NCI-H2196 (cell line): ENCODE measurements around the gene ZFHX3.

ENCODE experiments used
- DNase-seq: peaks from one replicate; lab custom pipeline; 2025; ENCODE audit not compliant: unreplicated experiment; lab: John Stamatoyannopoulos, UW

Gene ZFHX3

DNA sequence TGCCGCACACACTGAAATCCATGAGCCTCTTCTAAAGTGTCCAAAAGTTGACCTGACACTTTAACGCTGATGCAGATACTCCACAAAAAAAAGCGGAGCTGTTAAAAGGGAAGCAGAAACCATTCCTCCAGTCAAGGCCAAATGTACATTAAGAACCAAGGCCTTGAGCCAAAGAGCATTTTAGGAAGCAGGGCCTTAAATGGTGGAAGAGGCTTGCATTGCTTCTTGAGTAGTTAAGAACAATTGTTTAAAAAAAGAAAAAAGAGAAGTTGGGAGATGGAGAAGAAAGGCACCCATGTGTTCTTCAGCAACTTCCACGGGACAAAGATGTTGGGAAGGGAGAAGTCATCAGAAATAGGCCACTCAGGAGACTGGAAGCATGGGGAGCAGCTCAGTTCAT is 6.3 kb downstream of the ZFHX3 start:
- DNase-seq, result no peak

DNA sequence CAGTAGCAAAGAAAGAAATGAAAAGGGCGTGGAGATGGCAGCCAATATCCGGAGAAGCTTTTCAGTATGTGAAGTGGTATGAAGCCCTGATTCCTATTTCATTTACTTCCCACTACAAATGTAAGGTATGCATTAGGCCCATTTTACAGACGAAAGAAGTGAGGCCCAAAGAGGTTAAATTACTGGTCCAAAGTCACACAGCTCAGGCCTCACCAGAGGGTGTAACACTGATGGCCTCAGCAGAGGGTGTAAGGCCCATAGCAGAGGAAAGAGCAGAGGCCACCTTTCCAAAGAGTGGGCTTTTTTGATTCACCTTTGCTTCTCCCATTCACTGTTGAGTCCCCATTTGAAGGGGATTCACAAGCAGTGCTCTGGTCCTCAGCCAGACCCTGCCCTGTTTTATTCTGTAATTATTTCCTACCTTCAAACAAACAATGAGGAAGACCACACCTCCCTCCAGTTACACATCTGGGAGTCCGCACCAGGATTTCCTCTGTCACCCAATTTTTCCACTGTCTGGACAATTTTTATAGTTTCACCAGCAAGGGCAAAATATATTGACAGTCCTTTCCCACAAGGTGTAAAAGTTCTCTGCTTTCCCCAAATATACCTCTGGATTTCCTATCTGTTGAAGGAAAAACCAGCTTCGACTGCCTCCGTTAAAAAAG is 7.1 kb downstream of the ZFHX3 start:
- no peak for DNase-seq

DNA sequence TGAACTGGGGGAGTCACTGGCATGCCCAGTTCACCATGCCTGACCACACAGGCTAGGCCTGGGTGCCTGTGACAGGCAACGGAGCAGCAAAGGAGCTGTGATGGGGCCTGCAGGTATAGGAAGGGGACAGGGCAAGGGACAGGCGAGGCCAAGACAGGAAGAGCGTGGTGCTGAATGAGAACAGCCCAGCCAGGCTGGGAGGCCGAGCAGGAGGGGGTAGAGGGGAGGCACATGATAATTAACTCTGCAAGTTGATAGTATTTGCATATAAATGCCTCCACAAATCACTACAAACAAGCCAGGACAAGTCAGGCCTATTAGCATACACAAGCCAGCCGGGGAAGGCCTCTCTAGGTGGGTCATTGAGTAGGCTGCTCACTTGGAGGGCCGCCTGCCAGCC is 7.8 kb downstream of the ZFHX3 start:
- DNase-seq, result no peak

DNA sequence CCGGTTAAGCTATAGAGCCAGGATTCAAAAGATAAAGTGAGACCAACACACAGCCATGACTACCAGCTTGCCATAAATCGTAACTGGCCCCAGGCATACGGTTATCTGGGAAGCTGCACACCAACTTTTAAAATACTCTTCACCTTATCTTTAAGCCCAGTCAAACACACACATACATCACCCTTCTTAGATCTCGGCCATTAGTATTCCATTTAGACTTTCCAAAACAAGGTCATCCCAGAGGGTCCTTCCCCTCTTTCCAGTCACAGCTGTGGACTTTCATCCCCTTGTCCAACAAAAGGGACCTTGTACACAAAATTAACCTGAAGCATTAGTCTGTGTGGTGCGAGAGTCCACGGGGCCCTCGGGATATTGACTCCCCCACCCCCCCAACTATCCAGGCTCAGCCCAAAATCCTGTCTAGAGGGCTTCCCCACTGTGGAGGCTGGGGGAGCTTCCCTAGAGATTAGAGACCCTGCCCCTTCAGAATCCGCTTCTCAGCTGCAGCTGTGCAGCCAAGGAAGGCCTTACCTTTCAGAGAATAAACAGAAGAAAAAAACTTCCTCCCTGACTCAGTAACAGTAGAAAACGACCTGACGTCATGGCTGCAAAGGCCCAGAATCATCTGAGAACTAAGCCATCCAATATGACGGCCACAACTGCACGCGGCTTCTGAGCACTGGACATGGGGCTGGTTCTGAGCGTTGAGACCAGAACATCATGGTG is 9.9 kb downstream of the ZFHX3 start:
- DNase-seq, result no peak

DNA sequence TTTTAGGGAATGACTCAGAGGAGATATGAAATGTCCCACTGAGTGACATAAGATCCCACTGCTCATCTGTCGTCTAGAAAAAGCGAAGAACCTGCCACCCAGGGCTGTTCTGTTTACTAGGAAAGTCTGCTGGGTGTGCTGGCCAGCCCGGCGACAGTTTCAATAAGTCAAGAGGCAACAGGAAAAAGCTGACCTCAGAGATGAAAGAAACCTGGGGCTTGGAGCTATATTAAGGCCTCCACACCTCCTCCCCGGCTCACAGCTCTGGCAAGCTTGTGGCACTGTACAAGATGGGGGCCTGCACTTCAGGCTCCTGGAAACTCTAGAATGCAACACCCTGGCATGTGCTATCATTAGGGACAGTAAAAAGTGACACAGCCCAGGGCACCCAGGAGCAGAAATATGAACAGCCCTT is 10.6 kb downstream of the ZFHX3 start:
- DNase-seq, result no peak

DNA sequence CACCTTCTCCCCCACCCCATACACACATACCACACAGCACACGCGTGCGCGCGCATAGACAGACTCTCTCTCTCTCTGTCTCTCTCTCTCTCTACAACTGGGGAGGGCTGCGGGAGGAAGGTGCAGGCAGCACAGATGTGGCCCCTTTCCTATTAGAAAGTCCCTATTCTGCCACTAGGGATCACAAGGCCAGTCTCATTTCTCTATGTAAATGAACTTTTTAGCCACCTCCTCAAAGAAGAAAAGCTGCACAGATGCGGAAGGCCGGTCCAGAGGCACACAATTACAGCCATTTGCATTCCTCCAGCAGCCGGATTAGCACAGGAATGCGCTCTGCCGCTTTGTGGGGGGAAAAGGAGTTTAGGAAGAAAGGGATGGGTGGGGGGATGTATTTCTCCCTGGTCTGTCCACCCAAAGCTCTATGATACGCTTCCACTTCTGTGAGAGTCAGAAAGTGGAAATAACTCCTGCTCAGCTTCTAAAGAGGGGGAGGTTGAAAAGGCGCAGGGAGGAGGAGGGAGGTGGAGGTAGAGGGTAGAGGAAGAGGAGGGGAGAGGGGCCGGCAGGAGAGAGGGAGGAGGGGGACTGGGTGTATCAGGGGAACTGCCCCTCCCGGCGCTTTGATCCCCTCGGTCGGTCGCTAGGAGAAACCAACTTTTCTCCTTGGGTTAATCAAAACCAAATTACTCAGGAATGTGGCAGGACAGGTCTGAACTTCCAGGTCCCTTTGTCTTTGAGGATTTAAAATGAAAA is 11.7 kb downstream of the ZFHX3 start:
- DNase-seq, result no peak

DNA sequence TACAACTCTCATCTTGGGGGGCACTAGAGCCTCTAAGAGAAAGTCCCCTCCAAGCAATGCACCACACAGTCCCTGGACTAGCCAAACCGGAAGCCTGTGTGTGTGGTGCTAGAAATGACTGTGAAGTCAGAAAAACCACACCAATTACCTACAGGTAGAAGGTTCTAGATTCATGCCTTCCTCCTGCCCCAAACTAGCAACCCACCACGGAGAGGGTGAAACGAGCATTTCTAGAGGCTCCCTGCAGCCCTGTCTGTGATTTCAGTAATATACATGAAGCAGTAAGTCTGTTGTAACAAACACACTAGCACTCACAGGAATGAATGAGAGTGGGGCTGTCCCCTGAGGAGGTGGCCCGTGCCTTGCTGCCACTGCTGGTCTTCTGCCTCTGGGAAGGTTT is 13.6 kb downstream of the ZFHX3 start:
- no peak for DNase-seq

DNA sequence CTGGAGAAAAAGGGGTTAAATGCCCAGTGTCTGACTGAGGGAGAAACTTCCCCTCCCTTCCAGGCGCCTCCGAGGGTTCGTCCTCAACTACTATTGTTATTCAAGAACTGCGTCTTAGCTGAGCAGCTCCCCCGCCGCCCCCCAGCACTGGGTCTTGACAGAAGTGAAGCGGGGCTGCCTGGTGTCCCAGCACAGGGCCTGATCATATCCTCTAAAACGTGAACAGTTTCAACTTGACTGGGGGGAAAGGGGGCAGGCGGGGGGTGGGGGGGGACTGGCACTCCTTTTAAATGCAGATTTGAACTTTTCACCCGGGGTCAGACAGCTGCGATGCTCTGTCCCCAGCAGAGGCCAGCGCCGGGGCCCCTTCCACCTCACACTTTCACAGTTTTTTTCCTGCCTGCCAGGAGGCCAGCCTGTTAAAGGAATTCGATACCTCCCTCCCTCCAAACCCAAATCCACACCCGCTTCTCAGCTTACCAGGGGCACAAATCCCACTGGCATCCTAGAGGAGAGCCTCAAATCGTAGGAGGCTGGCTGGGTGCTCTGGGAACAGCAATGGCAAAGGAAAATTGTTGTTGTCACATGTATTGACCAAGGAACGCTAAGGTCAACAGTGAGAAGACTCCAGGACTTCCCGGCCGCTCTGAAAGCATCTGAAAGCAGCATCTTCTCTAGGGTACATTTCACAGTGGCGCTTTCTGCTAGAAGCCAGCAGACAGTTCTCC is 14.5 kb downstream of the ZFHX3 start:
- DNase-seq, result no peak

DNA sequence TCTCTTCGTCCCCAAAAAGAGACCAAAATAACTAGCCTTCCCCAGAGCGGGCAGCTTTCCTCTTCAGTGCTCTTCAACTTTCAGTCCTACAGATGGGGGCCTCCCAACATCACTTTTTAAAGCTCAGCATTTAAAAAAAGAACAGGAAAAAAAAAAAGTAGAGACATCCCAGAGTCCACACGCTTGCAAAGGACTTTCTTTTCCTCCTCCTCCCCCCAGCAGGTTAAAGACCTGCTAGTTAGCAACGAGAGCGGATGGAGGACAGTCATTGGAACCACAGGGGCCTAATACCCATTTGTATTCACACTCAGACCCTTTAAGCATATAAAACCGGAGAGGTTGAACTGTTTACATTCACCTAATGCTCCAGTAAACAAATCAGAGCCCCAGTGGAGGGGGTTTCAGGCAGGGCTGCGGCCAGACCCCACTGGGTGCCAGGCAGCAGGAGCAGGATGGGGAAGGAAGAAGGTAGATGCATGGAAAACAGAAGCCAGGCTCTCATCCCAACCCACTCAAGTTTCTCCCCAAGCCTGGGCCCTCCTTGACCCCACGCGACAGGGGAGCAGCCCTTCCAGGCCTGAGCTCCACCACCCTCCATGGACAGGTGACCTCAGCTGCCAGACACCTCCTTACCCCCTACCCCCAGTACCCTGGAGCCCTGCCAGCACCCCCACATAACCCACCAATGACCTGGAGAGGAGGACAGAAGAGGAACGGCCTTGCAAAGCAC is 15.2 kb downstream of the ZFHX3 start:
- DNase-seq, result no peak

DNA sequence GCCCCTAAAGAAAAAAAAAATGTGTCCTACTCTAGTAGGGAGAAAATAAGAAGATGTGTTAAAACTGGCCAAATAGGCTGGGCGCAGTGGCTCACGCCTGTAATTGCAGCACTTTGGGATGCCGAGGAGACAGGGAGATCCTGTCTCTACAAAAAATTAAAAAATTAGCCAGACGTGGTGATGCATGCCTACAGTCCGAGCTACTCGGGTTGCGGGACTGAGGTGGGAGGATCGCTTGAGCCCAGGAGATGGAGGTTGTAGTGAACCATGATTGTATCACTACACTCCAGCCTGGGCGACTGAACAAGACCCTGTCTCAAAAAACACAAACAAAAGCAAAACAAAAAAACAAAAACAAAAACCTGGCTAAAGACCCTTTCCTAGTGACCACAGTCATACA is 15.9 kb downstream of the ZFHX3 start:
- DNase-seq, result no peak

DNA sequence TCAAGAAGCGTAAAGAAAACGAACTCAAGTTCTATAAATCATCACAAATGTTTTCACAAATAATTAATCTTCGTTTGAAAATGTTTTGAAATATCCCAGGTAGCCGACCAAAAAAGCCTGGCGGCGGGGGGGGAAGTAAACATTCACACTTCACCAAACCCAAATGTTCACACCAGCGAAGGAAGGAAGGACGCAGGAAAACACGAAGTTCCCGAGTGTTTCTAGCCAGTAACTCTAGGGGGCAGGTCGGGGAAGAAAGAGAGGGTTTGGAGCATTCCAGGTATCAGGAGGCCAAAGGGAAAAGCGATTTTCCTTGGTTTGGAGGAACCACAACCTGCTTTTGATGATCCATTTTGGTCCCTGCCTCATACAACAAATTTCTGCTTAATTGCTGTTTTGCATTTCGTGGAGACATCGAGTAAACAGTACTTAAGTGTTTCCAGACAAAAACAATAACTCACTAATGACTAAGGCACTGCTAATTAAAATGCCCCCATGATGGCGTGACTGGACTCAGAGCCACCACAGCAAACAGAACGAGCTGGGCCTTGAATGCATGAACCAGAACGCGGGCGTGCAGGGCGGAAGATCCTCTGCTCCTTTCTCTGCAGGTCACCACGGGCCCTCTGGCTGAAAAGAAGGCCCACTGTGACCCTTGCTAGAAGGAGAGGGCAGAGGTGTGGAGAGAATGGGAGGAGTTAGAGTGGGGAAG is 16.6 kb downstream of the ZFHX3 start:
- DNase-seq, result no peak

DNA sequence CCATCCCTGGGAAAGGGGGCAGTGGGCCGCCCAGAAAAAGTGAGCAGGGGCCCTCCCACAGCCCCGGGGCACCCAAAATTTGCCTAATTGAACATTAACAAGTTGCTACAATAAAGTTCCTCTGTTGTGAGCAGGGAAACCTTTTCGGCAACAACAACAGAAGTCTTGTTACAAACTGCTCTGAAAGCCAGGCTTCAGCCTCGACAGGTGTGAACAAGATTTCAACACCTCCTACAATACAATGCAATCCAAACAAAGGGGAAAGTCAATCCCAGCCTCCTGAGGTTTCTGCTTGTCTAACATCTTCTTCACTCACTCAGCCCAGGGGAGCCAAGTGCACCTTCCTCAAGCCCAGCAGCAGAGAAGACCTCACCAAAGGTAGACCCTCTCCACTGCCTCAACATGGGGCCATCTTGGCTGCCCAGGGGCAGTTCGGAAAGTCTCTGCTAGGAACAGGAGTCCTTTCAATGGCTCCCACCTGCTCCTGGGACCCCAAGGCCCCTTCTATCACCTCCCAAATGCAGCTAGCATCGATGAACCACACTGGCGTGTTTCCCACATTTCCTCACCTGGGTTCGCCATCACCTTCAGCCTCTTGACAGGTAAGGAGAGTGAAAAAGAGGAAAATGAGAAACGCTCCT is 19.1 kb downstream of the ZFHX3 start:
- no peak for DNase-seq

DNA sequence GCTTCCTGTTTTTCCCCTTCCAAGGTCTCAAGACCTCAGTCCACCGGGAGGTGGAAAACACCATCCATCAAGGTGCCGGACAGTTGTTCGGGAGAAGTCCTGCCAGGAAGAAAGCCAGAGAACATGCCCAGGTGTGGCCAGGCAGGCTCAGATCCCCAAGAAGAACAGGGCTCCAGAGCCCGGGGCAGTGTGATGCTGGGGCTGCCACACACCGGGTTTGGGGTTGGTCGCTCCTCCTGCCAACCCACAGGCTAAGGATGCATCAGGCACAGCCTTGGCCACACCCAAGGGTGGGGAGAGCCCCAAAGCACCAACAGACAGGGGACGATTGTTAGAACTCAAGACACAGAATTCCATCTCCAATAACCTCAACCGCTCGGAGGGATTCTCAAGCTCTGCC is 19.7 kb downstream of the ZFHX3 start:
- DNase-seq, result no peak

DNA sequence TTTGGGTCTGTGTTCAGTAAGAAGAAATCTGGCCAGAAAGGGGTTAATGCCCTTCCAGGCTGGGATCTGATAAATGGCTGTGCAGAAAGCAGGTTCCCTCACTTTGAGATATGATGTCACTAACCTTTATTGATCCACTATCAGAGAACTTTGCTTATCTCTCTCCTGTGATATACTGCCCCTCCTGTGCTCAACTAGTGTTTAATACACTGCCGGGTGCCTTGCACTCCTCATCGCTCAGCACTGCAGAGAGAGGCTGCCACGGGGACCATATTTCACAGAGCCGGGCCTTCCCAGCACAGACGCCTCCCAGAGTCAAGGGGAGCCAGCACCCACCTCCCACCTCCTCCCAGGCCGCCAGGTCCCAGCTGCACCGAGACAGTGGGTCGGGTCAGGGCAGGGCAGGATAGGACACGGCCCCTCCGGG is 20.2 kb downstream of the ZFHX3 start:
- no peak for DNase-seq

DNA sequence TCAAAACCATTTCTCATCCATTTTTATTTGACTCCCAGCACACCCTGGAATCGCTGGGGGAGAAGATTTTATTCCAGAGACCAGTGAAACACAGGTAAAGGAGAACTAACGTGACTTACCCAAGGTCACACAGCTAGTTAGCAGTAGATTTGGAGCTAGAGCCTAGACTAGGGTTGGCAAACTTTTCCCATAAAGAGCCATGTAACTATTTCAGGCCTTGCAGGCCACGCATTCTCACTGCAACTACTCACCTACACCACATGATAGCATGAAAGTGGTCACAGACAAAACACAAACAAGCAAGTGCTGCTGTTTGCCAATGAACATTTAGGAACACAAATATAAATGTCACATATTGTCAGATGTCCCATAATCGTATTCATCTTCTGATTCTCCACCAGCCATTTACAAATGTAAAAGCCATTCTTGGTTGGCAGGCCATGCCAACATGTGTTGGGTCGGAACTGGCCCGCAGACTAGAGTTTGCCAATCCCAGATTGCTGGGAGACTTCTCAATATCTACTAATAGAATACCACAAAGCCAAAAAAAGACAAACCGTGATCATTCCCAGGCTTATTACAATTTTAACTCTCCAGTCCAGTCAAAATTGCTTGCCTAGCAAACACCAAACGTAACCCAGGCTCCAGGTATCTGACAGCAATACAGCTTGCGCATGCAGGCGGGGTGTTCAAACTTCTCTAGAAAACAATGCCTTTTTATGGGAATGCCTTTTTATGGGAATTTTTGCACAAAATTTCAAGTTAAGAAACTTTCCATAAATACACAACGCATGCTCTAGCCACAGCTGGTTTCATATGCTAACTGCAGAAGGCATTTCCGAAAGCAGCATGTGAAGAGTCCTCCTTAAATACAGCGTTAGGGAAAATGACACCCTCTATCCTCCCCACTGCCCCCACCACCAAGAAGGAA is 20.9 kb downstream of the ZFHX3 start:
- DNase-seq, result no peak

DNA sequence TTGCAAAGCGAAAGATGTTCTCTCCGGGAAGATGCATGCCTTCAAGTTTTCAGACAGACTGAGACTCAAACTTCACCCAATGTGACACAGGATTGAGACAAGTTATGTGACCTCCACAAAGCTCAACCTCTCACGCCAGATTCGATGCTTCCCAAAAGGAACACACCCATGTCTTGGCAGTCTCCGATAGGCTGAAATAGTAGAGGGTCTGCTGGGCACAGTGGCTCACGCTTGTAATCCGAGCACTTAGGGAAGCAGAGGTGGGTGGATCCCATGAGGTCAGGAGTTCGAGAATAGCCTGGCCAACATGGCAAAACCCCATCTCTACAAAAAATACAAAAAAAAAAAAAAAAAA is 22.1 kb downstream of the ZFHX3 start:
- no peak for DNase-seq

DNA sequence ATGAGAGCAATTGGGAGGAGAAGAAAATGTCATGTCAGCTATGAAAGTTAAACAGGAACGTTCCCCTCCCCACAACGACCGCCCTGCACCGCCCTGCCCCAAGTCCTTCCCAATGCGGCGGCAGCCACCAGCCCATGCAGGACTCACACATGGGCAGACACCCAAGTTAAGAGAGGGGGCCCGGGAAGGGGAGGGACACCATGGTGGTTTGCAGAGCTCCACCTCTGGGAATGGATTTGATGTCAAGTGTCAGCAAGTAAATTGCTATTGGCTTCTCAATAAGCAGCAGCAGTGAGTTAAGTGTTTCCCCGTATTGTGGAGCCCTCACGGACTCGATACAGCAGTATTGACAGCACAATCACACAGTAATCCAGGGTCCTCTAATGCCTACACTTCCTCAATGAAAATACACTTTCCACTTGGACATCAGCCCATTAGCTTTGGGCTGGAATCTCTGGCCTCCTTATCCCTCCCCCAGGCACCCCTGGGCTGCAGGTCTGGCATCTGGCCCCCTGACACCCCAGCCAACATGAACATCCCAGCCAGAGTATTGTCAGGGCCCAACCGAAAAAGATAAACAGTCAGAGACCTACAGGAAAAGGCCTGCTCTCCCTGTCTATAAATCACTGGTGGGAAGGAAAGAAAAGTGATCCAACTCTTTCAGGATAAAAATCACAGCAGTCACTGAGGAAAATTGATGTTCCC is 22.6 kb downstream of the ZFHX3 start:
- no peak for DNase-seq

DNA sequence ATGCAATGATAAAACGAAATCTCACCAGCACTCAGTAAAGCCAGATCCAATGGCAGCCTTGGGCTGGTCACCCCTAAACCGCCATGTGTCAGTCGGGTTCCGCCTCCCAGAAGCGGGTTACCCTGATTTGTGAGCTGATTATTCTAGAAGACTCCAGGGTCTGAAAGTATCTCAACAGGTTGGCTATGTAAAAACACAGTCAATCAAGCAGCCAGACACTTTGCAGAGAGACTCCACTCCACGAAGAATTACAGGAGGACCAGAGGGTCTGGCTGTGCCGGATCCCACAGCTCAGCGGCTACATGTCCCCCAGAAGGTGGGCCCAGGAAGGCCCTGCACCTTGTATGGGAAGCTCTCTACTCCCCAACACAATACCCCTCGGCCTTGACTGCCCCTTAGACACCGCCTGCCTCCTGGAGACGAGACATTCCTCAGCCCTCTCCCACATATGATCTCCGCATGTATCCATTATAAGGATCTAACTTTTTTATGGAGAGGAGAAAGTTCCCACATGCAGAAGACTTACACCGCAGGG is 23.3 kb downstream of the ZFHX3 start:
- no peak for DNase-seq
